Measurements from ENCODE around the gene SAAL1.

DNA sequence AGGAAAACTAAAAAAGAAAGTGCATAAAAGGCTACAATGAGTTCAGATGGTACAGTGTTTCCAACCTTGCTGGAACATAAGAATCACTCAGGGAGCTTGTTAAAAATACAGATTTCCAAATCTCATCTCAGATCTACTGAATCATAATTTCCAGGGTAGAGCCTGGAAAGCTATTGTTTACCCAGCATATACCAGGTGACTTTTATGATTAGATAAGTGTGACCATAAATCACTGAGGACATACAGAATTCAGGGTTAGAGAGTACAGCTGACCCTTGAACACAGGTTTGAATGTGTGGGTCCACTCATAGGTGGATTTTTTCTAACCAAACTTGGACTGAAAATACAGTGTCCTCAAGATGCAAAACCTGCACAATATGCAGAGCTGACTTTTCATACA is 11.9 kb downstream of the SAAL1 start:
- TF ChIP-seq, protein P1, sequence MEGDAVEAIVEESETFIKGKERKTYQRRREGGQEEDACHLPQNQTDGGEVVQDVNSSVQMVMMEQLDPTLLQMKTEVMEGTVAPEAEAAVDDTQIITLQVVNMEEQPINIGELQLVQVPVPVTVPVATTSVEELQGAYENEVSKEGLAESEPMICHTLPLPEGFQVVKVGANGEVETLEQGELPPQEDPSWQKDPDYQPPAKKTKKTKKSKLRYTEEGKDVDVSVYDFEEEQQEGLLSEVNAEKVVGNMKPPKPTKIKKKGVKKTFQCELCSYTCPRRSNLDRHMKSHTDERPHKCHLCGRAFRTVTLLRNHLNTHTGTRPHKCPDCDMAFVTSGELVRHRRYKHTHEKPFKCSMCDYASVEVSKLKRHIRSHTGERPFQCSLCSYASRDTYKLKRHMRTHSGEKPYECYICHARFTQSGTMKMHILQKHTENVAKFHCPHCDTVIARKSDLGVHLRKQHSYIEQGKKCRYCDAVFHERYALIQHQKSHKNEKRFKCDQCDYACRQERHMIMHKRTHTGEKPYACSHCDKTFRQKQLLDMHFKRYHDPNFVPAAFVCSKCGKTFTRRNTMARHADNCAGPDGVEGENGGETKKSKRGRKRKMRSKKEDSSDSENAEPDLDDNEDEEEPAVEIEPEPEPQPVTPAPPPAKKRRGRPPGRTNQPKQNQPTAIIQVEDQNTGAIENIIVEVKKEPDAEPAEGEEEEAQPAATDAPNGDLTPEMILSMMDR (IDR thresholded peaks at IDR 0.05; ENCODE audit: borderline replicate concordance, extremely low read depth, low read length, poor library complexity, severe bottlenecking), result no peak
- no peak for TF ChIP-seq EZH2 (IDR thresholded peaks at IDR 0.05; ENCODE audit: borderline replicate concordance, low read depth, low read length, severe bottlenecking)

Measured in DND-41 (cell line).